CD4-positive, CD25-positive, alpha-beta regulatory T cell (primary cell): ENCODE measurements around the gene ABCC4. TPM values are rescaled to one million over a fixed set of nuclear protein-coding genes. Genes with fewer than 3 reads are reported as not detected.
A peak's percentile ranks its signal among the peaks of the same experiment; 100 is the strongest.
"Not testable (repeated sequence)": the region's sequence is repeated elsewhere in the genome, so short reads cannot be mapped to it uniquely, and the experiment has no call there.

Source experiments
- ATAC-seq, 2 donors: fragments of 150-1000 bp; cut with Tn5 transposase; one replicate each; pipeline ENCODE4 v1.10.0; 2021; ENCODE audit warnings: low read depth in 2 of 2, moderate number of reproducible peaks in 2 of 2, moderate library complexity in 1 of 2
- DNase-seq, 3 donors: peaks; one replicate each; pipeline versions ENCODE4 v3.0.0 to v3.0.0-alpha.2; 2012 to 2022; ENCODE audit warnings: mixed read lengths in 1 of 3
- H3K27ac ChIP-seq: one replicate; pipeline ENCODE4 v1.7.0; 2013; ENCODE audit warnings: mild to moderate bottlenecking, low read length; ENCODE audit not compliant: insufficient read depth, poor library complexity, severe bottlenecking
- H3K27me3 ChIP-seq: one replicate; pipeline ENCODE4 v1.7.0; 2013; ENCODE audit warnings: low read length; ENCODE audit not compliant: control insufficient read depth, insufficient read depth
- H3K36me3 ChIP-seq: one replicate; pipeline ENCODE4 v1.7.0; 2013; ENCODE audit warnings: mild to moderate bottlenecking, low read length, moderate library complexity; ENCODE audit not compliant: control insufficient read depth, insufficient read depth
- H3K4me1 ChIP-seq: 2 replicates; pipeline ENCODE4 v1.7.0; 2013; ENCODE audit warnings: mild to moderate bottlenecking, low read length; ENCODE audit not compliant: insufficient read depth, control insufficient read depth, poor library complexity, severe bottlenecking
- H3K4me3 ChIP-seq: one replicate; pipeline ENCODE4 v1.7.0; 2013; ENCODE audit warnings: low read depth, mild to moderate bottlenecking, low read length, moderate library complexity
- H3K9me3 ChIP-seq, 2 experiments: 1 replicate in 1 of 2; 2 replicates in 1 of 2; pipeline ENCODE4 v1.7.0; 2013; ENCODE audit warnings: low read length in 2 of 2, mild to moderate bottlenecking in 1 of 2, moderate library complexity in 1 of 2; ENCODE audit not compliant: control insufficient read depth in 2 of 2
- H3K27ac Mint-ChIP-seq, 3 donors: one replicate each; pipeline ENCODE4 v1.8.0; 2020 to 2022; ENCODE audit warnings: mild to moderate bottlenecking in 3 of 3, mixed read lengths in 3 of 3, moderate library complexity in 2 of 3
- H3K27me3 Mint-ChIP-seq: one replicate; pipeline ENCODE4 v1.8.0; 2022; ENCODE audit warnings: mild to moderate bottlenecking, mixed read lengths
- H3K36me3 Mint-ChIP-seq: one replicate; pipeline ENCODE4 v1.8.0; 2020; ENCODE audit warnings: mixed read lengths
- H3K4me1 Mint-ChIP-seq, 4 donors: one replicate each; pipeline ENCODE4 v1.8.0; 2020 to 2022; ENCODE audit warnings: mixed read lengths in 4 of 4, mild to moderate bottlenecking in 1 of 4
- H3K4me3 Mint-ChIP-seq, 4 donors: one replicate each; pipeline ENCODE4 v1.8.0; 2020 to 2022; ENCODE audit warnings: mild to moderate bottlenecking in 4 of 4, mixed read lengths in 4 of 4, moderate library complexity in 3 of 4
- H3K9me3 Mint-ChIP-seq, 7 donors: one replicate each; pipeline ENCODE4 v1.8.0; 2020 to 2022; ENCODE audit warnings: mixed read lengths in 7 of 7, mild to moderate bottlenecking in 3 of 7, moderate library complexity in 2 of 7
- polyA plus RNA-seq, 4 donors: library from polyadenylated mRNA; unstranded; fragments of 300-500 nt; fragmentation: Illumina TruSeq; gene quantifications; one replicate each; pipeline ENCODE4 v1.2.3, GENCODE V29; 2021
- total RNA-seq: library from RNA; stranded (reverse); gene quantifications from one replicate; pipeline ENCODE4 v1.2.3, GENCODE V29; 2022

ABCC4 gene
- total and polyA plus RNA-seq, 5 donors from 2014 or later: 3.9 to 13.2 (median 6.8) TPM

DNA sequence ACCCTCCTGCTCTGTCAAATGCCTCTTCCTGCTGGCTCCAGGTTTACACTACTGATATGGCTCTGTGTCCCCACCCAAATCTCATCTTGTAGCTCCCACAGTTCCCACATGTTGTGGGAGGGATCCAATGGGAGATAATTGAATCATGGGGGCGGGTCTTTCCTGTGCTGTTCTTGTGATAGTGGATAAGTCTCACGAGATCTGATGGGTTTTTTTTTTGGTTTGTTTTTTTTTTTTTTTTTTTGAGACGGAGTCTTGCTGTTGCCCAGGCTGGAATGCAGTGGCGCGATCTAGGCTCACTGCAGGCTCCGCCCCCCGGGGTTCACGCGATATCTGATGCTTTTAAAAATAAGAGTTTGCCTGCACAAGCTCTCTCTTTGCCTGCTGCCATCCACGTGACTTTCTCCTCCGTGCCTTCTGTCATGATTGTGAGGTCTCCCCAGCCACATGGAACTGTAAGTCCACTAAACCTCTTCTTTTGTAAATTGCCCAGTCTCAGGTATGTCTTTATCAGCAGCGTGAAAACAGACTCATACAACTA, 27.6 kb downstream of the ABCC4 start:
- not testable (repeated sequence) for H3K4me1 ChIP-seq, H3K9me3 Mint-ChIP-seq, DNase-seq, ATAC-seq, H3K27me3 ChIP-seq, H3K9me3 ChIP-seq, H3K27ac Mint-ChIP-seq, H3K27ac ChIP-seq, H3K36me3 ChIP-seq, H3K27me3 Mint-ChIP-seq, H3K4me3 ChIP-seq, H3K4me3 Mint-ChIP-seq
- Mint-ChIP-seq H3K36me3 (peaks cover 13% of the 10 kb centered on the region), H3K4me1 (peaks cover 5 to 17% (median 6%) of the 10 kb centered on the region in 4 donors)

DNA sequence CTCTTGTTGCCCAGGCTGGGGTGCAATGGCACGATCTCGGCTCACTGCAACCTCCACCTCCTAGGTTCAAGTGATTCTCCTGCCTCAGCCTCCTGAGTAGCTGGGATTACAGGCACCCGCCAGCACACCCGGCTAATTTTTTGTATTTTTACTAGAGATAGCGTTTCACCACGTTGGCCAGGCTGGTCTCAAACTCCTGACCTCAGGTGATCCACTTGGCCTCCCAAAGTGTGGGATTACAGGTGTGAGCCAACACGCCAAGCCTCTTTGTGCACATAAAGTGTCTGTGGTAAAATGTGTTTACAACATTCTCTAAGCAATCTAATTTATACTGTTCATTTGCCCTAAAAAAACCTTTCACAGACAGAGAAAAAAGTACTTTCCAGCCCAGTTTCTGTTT, 29.2 kb downstream of the ABCC4 start:
- not testable (repeated sequence) for H3K27me3 ChIP-seq, H3K27me3 Mint-ChIP-seq, DNase-seq, H3K4me3 ChIP-seq, ATAC-seq, H3K4me3 Mint-ChIP-seq, H3K9me3 ChIP-seq, H3K27ac ChIP-seq, H3K4me1 ChIP-seq, H3K27ac Mint-ChIP-seq, H3K9me3 Mint-ChIP-seq, H3K36me3 ChIP-seq
- Mint-ChIP-seq H3K36me3 (peaks cover 29% of the 10 kb centered on the region), H3K4me1 (peaks cover 5 to 13% (median 6%) of the 10 kb centered on the region in 4 donors)

DNA sequence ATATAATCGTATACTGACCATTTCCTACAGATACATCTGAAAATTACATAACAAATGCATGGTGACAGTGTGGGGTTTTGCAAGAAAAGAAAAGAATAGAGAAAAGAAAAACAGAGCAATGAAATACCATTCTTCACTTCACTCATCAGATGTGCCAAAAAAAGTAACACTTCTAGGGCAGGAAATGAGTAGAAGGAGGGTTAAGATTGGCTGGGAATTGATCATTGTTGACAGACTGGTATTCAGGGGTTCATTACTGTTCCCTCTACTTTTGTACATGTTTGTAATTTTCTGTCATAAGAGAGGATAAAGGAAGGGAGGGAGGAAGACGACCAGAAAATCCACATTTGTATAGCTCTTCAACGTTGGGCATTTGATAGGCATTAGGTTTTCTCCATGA, 31.5 kb downstream of the ABCC4 start:
- H3K36me3 Mint-ChIP-seq: peaks cover 36% of the 10 kb centered on the region
- H3K27ac Mint-ChIP-seq: peak overlapping the region in 1 of 3 donors; percentile 38
- Histone ChIP-seq H3K4me1 (no peaks in the 10 kb centered on the region), H3K27ac (no peak overlapping the region), H3K9me3 (no peaks in the 10 kb centered on the region), H3K36me3 (no peaks in the 10 kb centered on the region), H3K27me3 (no peaks in the 10 kb centered on the region), H3K4me3 (no peak overlapping the region)
- H3K27me3 Mint-ChIP-seq: no peaks in the 10 kb centered on the region
- ATAC-seq (no peak), DNase-seq (no peak)
- H3K4me1 Mint-ChIP-seq: peaks cover 5 to 13% (median 6%) of the 10 kb centered on the region in 4 donors
- peaks cover 0 to 7% (median 0%) of the 10 kb centered on the region in 7 donors for H3K9me3 Mint-ChIP-seq
- H3K4me3 Mint-ChIP-seq: no peak overlapping the region

DNA sequence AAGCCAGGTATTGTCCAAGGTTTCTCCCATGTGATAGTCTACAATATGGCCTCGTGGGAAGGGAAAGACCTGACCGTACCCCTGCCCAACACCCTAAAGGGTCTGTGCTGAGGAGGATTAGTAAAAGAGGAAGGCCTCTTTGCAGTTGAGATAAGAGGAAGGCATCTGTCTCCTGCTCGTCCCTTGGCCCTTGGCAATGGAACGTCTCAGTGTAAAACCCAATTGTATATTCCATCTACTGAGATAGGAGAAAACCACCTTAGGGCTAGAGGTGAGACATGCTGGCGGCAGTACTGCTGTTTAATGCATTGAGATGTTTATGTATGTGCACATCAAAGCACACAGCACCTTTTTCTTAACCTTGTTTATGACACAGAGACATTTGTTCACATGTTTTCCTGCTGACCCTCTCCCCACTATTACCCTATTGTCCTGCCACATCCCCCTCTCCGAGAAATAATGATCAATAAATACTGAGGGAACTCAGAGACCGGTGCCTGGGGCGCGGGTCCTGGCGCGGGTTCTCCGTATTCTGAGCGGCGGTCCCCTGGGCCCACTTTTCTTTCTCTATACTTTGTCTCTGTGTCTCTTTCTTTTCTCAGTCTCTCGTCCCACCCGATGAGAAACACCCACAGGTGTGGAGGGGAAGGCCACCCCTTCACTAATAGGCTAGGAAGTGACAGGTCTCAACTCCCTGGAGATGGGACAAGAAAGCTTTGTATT, 32.7 kb downstream of the ABCC4 start:
- not testable (repeated sequence) for H3K27me3 Mint-ChIP-seq, H3K27ac Mint-ChIP-seq

DNA sequence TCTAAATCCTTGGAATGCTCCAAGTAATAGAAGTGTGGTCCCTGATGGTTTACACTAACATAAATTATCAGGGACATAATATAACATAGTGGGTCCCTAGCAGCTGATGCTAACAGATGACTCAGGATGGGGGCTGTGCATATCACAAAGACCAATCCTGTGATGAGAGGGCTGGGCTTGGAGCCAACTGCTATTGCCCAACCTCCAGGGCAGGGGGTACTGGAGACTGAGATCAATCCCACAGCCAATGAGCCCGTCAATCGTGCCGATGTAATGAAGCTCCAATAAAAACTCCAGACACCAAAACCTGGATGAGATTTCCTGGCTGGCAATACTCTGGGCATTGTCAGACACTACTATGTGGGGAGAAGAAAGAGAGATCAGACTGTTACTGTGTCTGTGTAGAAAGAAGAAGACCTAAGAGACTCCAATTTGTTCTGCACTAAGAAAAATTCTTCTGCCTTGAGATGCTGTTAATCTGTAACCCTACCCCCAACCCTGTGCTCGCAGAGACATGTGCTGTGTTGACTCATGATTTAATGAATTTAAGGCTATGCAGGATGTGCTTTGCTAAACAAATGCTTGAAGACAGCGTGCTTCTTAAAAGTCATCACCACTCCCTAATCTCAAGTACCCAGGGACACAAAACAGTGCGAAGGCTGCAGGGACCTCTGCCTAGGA, 33.4 kb downstream of the ABCC4 start:
- no peaks in the 10 kb centered on the region for H3K27me3 ChIP-seq
- H3K36me3 Mint-ChIP-seq: peaks cover 34% of the 10 kb centered on the region
- no peak for ATAC-seq

More for the DNA sequence above, 32.7 kb downstream of the ABCC4 start:
- H3K27me3 ChIP-seq, H3K9me3 ChIP-seq, DNase-seq, H3K4me1 ChIP-seq, H3K4me3 Mint-ChIP-seq, H3K4me3 ChIP-seq, H3K9me3 Mint-ChIP-seq, H3K4me1 Mint-ChIP-seq, H3K36me3 ChIP-seq, H3K27ac ChIP-seq, ATAC-seq: not testable (repeated sequence)
- H3K36me3 Mint-ChIP-seq: peaks cover 32% of the 10 kb centered on the region

DNA sequence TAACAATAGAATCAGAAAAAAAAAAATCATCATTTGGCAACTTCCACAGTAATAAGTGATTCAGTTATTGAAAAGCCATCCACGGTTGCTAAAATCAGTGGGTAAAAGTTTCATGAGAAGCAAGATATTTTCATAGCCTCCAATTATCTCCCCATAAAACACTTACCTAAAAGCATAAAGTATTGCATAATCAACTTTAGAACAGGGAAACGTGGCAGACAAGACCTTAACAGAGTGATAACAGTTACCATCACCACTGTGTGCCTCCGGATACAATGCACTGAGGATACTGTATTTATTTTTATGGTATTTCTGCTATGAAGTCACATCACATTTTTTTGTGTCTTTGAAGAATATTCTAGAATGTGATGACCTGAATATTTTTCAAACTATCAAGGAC, 37.0 kb downstream of the ABCC4 start:
- Histone ChIP-seq H3K27me3 (no peaks in the 10 kb centered on the region), H3K27ac (no peak overlapping the region), H3K36me3 (no peaks in the 10 kb centered on the region), H3K4me1 (no peaks in the 10 kb centered on the region), H3K4me3 (no peak overlapping the region), H3K9me3 (no peaks in the 10 kb centered on the region)
- Mint-ChIP-seq H3K27me3 (no peaks in the 10 kb centered on the region), H3K4me3 (no peak overlapping the region), H3K27ac (no peak overlapping the region), H3K36me3 (peaks cover 34% of the 10 kb centered on the region), H3K4me1 (peaks cover 0 to 4% (median 1%) of the 10 kb centered on the region in 4 donors), H3K9me3 (peaks cover 0 to 7% (median 1%) of the 10 kb centered on the region in 7 donors)
- ATAC-seq (no peak), DNase-seq (no peak)

More for the DNA sequence above, 33.4 kb downstream of the ABCC4 start:
- Mint-ChIP-seq H3K27ac (no peak overlapping the region), H3K27me3 (no peaks in the 10 kb centered on the region), H3K4me3 (no peak overlapping the region), H3K4me1 (peaks cover 3 to 7% (median 6%) of the 10 kb centered on the region in 4 donors), H3K9me3 (peaks cover 0 to 7% (median 0%) of the 10 kb centered on the region in 7 donors)
- no peak overlapping the region for H3K27ac ChIP-seq
- no peak for DNase-seq
- no peaks in the 10 kb centered on the region for H3K4me1 ChIP-seq
- H3K9me3 ChIP-seq: no peaks in the 10 kb centered on the region
- H3K36me3 ChIP-seq: no peaks in the 10 kb centered on the region
- no peak overlapping the region for H3K4me3 ChIP-seq

DNA sequence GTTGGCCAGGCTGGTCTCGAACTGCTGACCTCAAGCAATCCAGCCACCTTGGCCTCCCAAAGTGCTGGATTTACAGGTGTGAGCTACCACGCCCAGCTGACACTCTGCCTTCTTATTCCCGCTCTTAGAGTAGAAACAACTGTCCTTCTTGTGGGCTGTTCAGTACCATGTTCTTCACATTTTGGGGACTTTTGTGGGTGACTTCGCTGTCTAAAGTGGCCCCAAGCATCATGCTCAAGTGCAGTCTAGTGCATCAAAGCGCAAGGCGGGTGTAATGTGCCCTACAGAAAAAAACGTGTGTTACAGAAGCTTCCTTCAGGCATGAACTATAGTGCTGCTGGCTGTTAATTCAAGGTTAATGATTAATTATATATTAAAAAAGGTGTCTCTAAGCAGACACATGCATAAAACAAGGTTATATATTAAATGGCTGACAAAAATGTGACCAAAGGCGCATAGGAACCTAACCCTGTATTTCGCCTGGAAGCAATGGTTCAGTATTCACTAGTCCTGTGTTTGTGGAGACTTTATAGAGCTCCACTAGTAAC, 38.3 kb downstream of the ABCC4 start:
- no peak for ATAC-seq
- peaks cover 0 to 7% (median 3%) of the 10 kb centered on the region in 4 donors for H3K4me1 Mint-ChIP-seq
- Histone ChIP-seq H3K27me3 (no peaks in the 10 kb centered on the region), H3K36me3 (no peaks in the 10 kb centered on the region), H3K27ac (no peak overlapping the region), H3K4me3 (no peak overlapping the region), H3K9me3 (no peaks in the 10 kb centered on the region), H3K4me1 (no peaks in the 10 kb centered on the region)
- no peak overlapping the region for H3K4me3 Mint-ChIP-seq
- H3K9me3 Mint-ChIP-seq: peaks cover 0 to 7% (median 1%) of the 10 kb centered on the region in 7 donors
- H3K27me3 Mint-ChIP-seq: no peaks in the 10 kb centered on the region
- DNase-seq: no peak
- H3K36me3 Mint-ChIP-seq: peaks cover 30% of the 10 kb centered on the region
- H3K27ac Mint-ChIP-seq: peak overlapping the region in 1 of 3 donors; percentile 41
